Kidney epithelial cell (primary cell): ENCODE measurements around the gene HEPACAM2. TPM values are rescaled to one million over a fixed set of nuclear protein-coding genes. Genes with fewer than 3 reads are reported as not detected.

Experiments
- DNase-seq: peaks from one replicate; pipeline ENCODE4 v3.0.0-alpha.2; 2010; ENCODE audit warnings: low read depth
- H3K27me3 ChIP-seq: 2 replicates; pipeline ENCODE4 v1.6.0; 2011; ENCODE audit warnings: low read length; ENCODE audit not compliant: control insufficient read depth, insufficient read depth
- H3K36me3 ChIP-seq: 2 replicates; pipeline ENCODE4 v1.5.1; 2011; ENCODE audit warnings: low read length; ENCODE audit not compliant: control insufficient read depth, insufficient read depth
- H3K4me3 ChIP-seq: 2 replicates; pipeline ENCODE4 v1.5.1; 2011; ENCODE audit warnings: low read depth, mild to moderate bottlenecking, control low read depth, low read length
- total RNA-seq: library from RNA; depleted of rRNA; stranded (reverse); fragments of >200 nt; gene quantifications from 2 replicates; pipeline ENCODE4 v1.2.3, GENCODE V29; 2015
- TF ChIP-seq, protein P1 (sequence below): IDR thresholded peaks from 2 replicates; pipeline ENCODE4 v1.5.1; 2011; ENCODE audit warnings: mild to moderate bottlenecking, moderate library complexity, low read length, control low read depth, inconsistent platforms; ENCODE audit not compliant: insufficient read depth, poor library complexity, severe bottlenecking

HEPACAM2 gene
- total RNA-seq, 1 donor from 2014 or later = 0.08 TPM

GRCh38 chr7:93185303-93186027 is 40.8 kb downstream of the HEPACAM2 start:
- no peaks in the 10 kb centered on the region for H3K27me3 ChIP-seq
- H3K36me3 ChIP-seq = no peaks in the 10 kb centered on the region
- no peak for DNase-seq
- H3K4me3 ChIP-seq = no peak overlapping the region
- TF ChIP-seq, protein P1, sequence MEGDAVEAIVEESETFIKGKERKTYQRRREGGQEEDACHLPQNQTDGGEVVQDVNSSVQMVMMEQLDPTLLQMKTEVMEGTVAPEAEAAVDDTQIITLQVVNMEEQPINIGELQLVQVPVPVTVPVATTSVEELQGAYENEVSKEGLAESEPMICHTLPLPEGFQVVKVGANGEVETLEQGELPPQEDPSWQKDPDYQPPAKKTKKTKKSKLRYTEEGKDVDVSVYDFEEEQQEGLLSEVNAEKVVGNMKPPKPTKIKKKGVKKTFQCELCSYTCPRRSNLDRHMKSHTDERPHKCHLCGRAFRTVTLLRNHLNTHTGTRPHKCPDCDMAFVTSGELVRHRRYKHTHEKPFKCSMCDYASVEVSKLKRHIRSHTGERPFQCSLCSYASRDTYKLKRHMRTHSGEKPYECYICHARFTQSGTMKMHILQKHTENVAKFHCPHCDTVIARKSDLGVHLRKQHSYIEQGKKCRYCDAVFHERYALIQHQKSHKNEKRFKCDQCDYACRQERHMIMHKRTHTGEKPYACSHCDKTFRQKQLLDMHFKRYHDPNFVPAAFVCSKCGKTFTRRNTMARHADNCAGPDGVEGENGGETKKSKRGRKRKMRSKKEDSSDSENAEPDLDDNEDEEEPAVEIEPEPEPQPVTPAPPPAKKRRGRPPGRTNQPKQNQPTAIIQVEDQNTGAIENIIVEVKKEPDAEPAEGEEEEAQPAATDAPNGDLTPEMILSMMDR = no peak

DNA sequence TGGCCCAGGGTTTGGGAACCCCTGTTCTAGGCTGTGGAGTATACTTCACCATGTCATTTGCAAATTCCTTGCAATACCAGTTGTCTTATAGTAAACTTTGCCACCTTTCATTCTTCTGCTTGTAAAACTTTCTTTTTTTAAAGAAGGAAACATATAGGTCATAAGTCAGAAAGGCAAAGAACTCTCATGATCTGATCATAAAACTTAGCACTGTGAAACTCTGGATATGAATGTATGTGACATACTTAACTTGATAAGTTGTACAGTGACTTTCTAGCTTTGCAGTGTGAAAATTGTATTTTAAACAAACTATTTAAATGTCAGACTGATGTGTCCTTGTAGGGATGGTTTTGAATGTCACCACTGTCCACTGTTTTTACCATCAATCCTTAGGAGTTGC is 47.1 kb downstream of the HEPACAM2 start:
- DNase-seq = no peak

GRCh38 chr7:93178213-93178612 is 48.1 kb downstream of the HEPACAM2 start:
- peaks cover 2% of the 10 kb centered on the region for H3K27me3 ChIP-seq
- no peaks in the 10 kb centered on the region for H3K36me3 ChIP-seq
- H3K4me3 ChIP-seq = no peak overlapping the region
- TF ChIP-seq, protein P1 = no peak
- DNase-seq = no peak

More for the DNA sequence above, 47.1 kb downstream of the HEPACAM2 start:
- H3K36me3 ChIP-seq = no peaks in the 10 kb centered on the region
- H3K4me3 ChIP-seq = no peak overlapping the region
- TF ChIP-seq, protein P1 = no peak
- H3K27me3 ChIP-seq = peaks cover 2% of the 10 kb centered on the region

DNA sequence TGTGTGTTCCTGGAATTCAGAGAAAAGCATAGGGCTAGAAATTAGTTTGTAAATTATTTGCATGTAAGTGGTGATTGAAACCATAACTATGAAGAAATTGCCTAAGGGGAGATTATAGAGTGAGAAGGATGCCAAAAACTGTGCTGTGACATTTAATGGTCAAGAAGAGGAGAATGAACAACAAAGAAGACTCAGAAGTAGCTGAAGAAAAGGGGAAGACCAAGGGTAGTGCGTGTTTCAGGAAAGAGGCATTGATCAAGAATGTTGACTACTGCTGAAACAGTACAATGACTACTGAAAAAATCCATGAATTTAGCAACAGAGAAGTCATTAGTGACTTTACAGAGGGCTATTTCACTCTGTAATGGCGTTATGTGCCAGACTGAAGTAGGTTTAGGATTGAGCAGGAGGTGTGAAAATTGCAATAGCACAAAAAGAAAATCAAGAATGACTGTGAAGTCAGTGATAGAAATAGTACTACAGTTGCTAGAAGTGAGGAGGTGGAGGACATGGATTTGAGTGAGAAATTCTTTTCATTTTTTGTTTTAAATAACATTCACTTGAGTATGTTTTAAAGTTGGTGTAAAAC is 49.2 kb downstream of the HEPACAM2 start:
- H3K27me3 ChIP-seq = peaks cover 2% of the 10 kb centered on the region
- H3K36me3 ChIP-seq = no peaks in the 10 kb centered on the region
- TF ChIP-seq, protein P1 = no peak
- no peak overlapping the region for H3K4me3 ChIP-seq
- DNase-seq = no peak

DNA sequence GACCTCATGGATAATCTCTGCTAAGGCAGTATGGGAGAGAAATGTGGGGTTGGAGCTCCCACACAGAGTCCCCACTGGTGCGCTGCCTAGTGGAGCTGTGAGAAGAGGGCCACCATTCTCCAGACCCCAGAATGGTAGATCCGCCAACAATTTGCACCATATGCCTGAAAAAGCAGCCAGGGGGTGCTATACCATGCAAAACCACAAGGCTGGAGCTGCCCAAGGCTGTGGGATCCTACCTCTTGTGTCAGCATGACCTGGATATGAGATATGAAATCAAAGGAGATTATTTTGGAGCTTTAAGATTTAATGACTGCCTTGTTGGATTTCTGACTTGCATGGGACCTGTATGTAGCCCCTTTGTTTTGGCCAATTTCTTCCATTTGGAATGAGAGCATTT is 51.0 kb downstream of the HEPACAM2 start:
- Histone ChIP-seq H3K27me3 (peaks cover 2% of the 10 kb centered on the region), H3K36me3 (no peaks in the 10 kb centered on the region), H3K4me3 (no peak overlapping the region)
- TF ChIP-seq, protein P1 = no peak
- no peak for DNase-seq
